Measurements from ENCODE around the gene BEST4.
A peak's percentile ranks its signal among the peaks of the same experiment; 100 is the strongest.
"Not testable (repeated sequence)": the region's sequence is repeated elsewhere in the genome, so short reads cannot be mapped to it uniquely, and the experiment has no call there.

BEST4 gene

GRCh38 chr1:44826375-44827196 is 38.6 kb upstream of the BEST4 start (continued):
- TF ChIP-seq ZIC2 (tag by site-specific recombination; IDR thresholded peaks at IDR 0.05) (peak; percentile 63), ATF2 (tag by site-specific recombination; IDR thresholded peaks at IDR 0.05; ENCODE audit: low read depth) (no peak), ZNF777 (tag by site-specific recombination; IDR thresholded peaks at IDR 0.05; ENCODE audit: borderline replicate concordance) (no peak), SCRT2 (tag by site-specific recombination; IDR thresholded peaks at IDR 0.05) (no peak), BCL11B (tag by site-specific recombination; IDR thresholded peaks at IDR 0.05; ENCODE audit: low read depth) (no peak), ZNF837 (tag by site-specific recombination; IDR thresholded peaks at IDR 0.05) (no peak), EGR2 (tag by site-specific recombination; IDR thresholded peaks at IDR 0.05; ENCODE audit: low read depth) (peak; percentile 62), PRDM1 (tag by site-specific recombination; IDR thresholded peaks at IDR 0.05) (no peak), HOXC10 (CRISPR knock-in tag; IDR thresholded peaks at IDR 0.05) (no peak)
- TF ChIP-seq, protein P1, sequence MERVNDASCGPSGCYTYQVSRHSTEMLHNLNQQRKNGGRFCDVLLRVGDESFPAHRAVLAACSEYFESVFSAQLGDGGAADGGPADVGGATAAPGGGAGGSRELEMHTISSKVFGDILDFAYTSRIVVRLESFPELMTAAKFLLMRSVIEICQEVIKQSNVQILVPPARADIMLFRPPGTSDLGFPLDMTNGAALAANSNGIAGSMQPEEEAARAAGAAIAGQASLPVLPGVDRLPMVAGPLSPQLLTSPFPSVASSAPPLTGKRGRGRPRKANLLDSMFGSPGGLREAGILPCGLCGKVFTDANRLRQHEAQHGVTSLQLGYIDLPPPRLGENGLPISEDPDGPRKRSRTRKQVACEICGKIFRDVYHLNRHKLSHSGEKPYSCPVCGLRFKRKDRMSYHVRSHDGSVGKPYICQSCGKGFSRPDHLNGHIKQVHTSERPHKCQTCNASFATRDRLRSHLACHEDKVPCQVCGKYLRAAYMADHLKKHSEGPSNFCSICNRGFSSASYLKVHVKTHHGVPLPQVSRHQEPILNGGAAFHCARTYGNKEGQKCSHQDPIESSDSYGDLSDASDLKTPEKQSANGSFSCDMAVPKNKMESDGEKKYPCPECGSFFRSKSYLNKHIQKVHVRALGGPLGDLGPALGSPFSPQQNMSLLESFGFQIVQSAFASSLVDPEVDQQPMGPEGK (tag by site-specific recombination; IDR thresholded peaks at IDR 0.05): 0 out of 2 replicates have a peak, but pooled peaks have one; percentile 29
- TF ChIP-seq, protein P2, sequence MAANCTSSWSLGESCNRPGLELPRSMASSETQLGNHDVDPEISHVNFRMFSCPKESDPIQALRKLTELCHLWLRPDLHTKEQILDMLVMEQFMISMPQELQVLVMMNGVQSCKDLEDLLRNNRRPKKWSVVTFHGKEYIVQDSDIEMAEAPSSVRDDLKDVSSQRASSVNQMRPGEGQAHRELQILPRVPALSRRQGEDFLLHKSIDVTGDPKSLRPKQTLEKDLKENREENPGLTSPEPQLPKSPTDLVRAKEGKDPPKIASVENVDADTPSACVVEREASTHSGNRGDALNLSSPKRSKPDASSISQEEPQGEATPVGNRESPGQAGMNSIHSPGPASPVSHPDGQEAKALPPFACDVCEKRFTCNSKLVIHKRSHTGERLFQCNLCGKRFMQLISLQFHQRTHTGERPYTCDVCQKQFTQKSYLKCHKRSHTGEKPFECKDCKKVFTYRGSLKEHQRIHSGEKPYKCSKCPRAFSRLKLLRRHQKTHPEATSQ (tag by site-specific recombination; IDR thresholded peaks at IDR 0.05): no peak
- TF ChIP-seq, protein P3, sequence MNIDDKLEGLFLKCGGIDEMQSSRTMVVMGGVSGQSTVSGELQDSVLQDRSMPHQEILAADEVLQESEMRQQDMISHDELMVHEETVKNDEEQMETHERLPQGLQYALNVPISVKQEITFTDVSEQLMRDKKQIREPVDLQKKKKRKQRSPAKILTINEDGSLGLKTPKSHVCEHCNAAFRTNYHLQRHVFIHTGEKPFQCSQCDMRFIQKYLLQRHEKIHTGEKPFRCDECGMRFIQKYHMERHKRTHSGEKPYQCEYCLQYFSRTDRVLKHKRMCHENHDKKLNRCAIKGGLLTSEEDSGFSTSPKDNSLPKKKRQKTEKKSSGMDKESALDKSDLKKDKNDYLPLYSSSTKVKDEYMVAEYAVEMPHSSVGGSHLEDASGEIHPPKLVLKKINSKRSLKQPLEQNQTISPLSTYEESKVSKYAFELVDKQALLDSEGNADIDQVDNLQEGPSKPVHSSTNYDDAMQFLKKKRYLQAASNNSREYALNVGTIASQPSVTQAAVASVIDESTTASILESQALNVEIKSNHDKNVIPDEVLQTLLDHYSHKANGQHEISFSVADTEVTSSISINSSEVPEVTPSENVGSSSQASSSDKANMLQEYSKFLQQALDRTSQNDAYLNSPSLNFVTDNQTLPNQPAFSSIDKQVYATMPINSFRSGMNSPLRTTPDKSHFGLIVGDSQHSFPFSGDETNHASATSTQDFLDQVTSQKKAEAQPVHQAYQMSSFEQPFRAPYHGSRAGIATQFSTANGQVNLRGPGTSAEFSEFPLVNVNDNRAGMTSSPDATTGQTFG (tag by site-specific recombination; IDR thresholded peaks at IDR 0.05; ENCODE audit: borderline replicate concordance): no peak

DNA sequence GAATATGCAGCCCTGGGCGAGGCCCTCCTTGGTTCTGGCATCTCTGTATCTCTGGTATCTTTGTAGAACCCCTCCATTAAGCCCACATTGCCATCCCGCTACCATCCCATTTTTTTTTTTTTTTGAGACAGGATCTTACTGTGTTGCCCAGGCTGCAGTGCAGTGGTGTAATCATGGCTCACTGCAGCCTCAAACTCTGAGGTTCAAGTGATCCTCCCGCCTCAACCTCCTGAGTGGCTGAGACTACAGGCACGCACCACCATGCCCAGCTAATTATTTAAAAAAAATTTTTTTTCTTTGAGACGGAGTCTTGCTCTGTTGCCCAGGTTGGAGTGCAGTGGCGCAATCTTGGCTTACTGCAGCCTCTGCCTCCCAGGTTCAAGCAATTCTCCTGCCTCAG is 36.4 kb upstream of the BEST4 start:
- peak; percentile 89 for TF ChIP-seq ZNF121 (tag by site-specific recombination; IDR thresholded peaks at IDR 0.05)
- not testable (repeated sequence) for H3K27ac ChIP-seq (ENCODE audit: extremely low read depth, low read depth, low read length); H3K9me3 ChIP-seq (ENCODE audit: control insufficient read depth, insufficient read depth, low read depth, low read length); H3K4me1 ChIP-seq (ENCODE audit: control insufficient read depth, insufficient read depth, low read length); H3K4me3 ChIP-seq (ENCODE audit: low read depth, low read length)
- H3K36me3 ChIP-seq (ENCODE audit: control insufficient read depth in 2 of 2, insufficient read depth in 1 of 2, low read length in 2 of 2): peaks cover 0 to 25% of the 10 kb centered on the region in 2 experiments; a peak in 1 of 3 replicates
- CTCF ChIA-PET: interaction anchor here (0.6 to 1.4 kb wide), 2 partner anchors 10 to 95 kb away, joined by 4 read pairs; no protein-coding TSS in a partner anchor
- POLR2A ChIA-PET: interaction anchor here (0.6 kb wide), 1 partner anchor 18 kb away, joined by 3 read pairs; no protein-coding TSS in a partner anchor

- ChIA-PET CTCF (interaction anchor here (0.7 to 1.4 kb wide), 4 partner anchors 12 to 149 kb away, joined by 3 to 4 read pairs (median 3); no protein-coding TSS in a partner anchor), POLR2A (interaction anchor here (0.8 to 1.3 kb wide), 2 partner anchors 10 to 15 kb away, joined by 3 to 4 read pairs; partner anchors contain the start of gene BTBD19)
- H3K4me1 ChIP-seq (ENCODE audit: control insufficient read depth, insufficient read depth, low read length): no peaks in the 10 kb centered on the region
- no peak for TF ChIP-seq CTCF (tag by site-specific recombination; IDR thresholded peaks at IDR 0.05)
- no peak for TF ChIP-seq ZNF658 (tag by site-specific recombination; IDR thresholded peaks at IDR 0.05)
- TF ChIP-seq ZNF843 (tag by site-specific recombination; IDR thresholded peaks at IDR 0.05): no peak
- no peak for TF ChIP-seq ZNF692 (tag by site-specific recombination; IDR thresholded peaks at IDR 0.05)
- no peak for TF ChIP-seq ZNF585B (tag by site-specific recombination; IDR thresholded peaks at IDR 0.05)
- peaks cover 0 to 13% of the 10 kb centered on the region in 2 experiments; a peak in 1 of 3 replicates for H3K36me3 ChIP-seq (ENCODE audit: control insufficient read depth in 2 of 2, insufficient read depth in 1 of 2, low read length in 2 of 2)
- no peaks in the 10 kb centered on the region for H3K9me3 ChIP-seq (ENCODE audit: control insufficient read depth, insufficient read depth, low read depth, low read length)
- no peak overlapping the region for H3K4me3 ChIP-seq (ENCODE audit: low read depth, low read length)
- H3K27ac ChIP-seq (ENCODE audit: extremely low read depth, low read depth, low read length): no peak overlapping the region
These were observed 35.0 kb upstream of the BEST4 start for GRCh38 chr1:44822981-44823451.

Data from HEK293 (cell line).